ES-I3 (cell line): ENCODE measurements around the gene AFF3.

Experiments used
- H3K36me3 ChIP-seq: 2 replicates; pipeline ENCODE4 v1.6.1; 2013; ENCODE audit warnings: mild to moderate bottlenecking, low read length, control low read depth, moderate library complexity; ENCODE audit not compliant: insufficient read depth
- H3K4me1 ChIP-seq: 2 replicates; pipeline ENCODE4 v1.6.1; 2013; ENCODE audit warnings: mild to moderate bottlenecking, control low read depth, low read length; ENCODE audit not compliant: insufficient read depth
- H3K9ac ChIP-seq: 2 replicates; pipeline ENCODE4 v1.6.1; 2013; ENCODE audit warnings: low read depth, mild to moderate bottlenecking, low read length, moderate library complexity
- H3K9me3 ChIP-seq: 2 replicates; pipeline ENCODE4 v1.6.1; 2013; ENCODE audit warnings: mild to moderate bottlenecking, low read length, moderate library complexity; ENCODE audit not compliant: control insufficient read depth, insufficient read depth

Gene AFF3

GRCh38 chr2:100142393-100142792 is at the start of gene AFF3:
Gene AFF3 (minus strand): TSS chr2:100142590. CDS start chr2:100104454, 38,136 bp downstream.
- Histone ChIP-seq H3K9me3 (no peaks in the 10 kb centered on the region), H3K4me1 (no peaks in the 10 kb centered on the region), H3K9ac (no peak within 1 kb of the TSS), H3K36me3 (no peaks in the 10 kb centered on the region)

GRCh38 chr2:100189387-100189786 is 47.0 kb upstream of the AFF3 start:
- Histone ChIP-seq H3K9ac (no peak overlapping the region), H3K36me3 (no peaks in the 10 kb centered on the region), H3K9me3 (no peaks in the 10 kb centered on the region), H3K4me1 (peaks cover 9% of the 10 kb centered on the region)

GRCh38 chr2:100188326-100188725 is 45.9 kb upstream of the AFF3 start:
- H3K9ac ChIP-seq, result no peak overlapping the region
- H3K4me1 ChIP-seq, result peaks cover 9% of the 10 kb centered on the region
- H3K36me3 ChIP-seq, result no peaks in the 10 kb centered on the region
- no peaks in the 10 kb centered on the region for H3K9me3 ChIP-seq

- no peak overlapping the region for H3K9ac ChIP-seq
- no peaks in the 10 kb centered on the region for H3K9me3 ChIP-seq
- peaks cover 24% of the 10 kb centered on the region for H3K4me1 ChIP-seq
- H3K36me3 ChIP-seq, result no peaks in the 10 kb centered on the region
Measured at GRCh38 chr2:100186126-100186525, 43.7 kb upstream of the AFF3 start.

- Histone ChIP-seq H3K36me3 (no peaks in the 10 kb centered on the region), H3K9me3 (no peaks in the 10 kb centered on the region), H3K4me1 (peaks cover 24% of the 10 kb centered on the region), H3K9ac (no peak overlapping the region)
Measured at GRCh38 chr2:100185516-100185915, 43.1 kb upstream of the AFF3 start.

GRCh38 chr2:100185105-100185504 is 42.7 kb upstream of the AFF3 start:
- no peak overlapping the region for H3K9ac ChIP-seq

GRCh38 chr2:100184055-100184737 is 41.8 kb upstream of the AFF3 start:
- H3K9ac ChIP-seq, result no peak overlapping the region
- H3K9me3 ChIP-seq, result no peaks in the 10 kb centered on the region
- H3K36me3 ChIP-seq, result no peaks in the 10 kb centered on the region
- peaks cover 23% of the 10 kb centered on the region for H3K4me1 ChIP-seq

More at GRCh38 chr2:100185105-100185504, 42.7 kb upstream of the AFF3 start:
- no peaks in the 10 kb centered on the region for H3K36me3 ChIP-seq
- H3K9me3 ChIP-seq, result no peaks in the 10 kb centered on the region
- H3K4me1 ChIP-seq, result peaks cover 24% of the 10 kb centered on the region

GRCh38 chr2:100182494-100183361 is 40.3 kb upstream of the AFF3 start:
- H3K9ac ChIP-seq, result no peak overlapping the region
- peaks cover 15% of the 10 kb centered on the region for H3K4me1 ChIP-seq

GRCh38 chr2:100180503-100180902 is 38.1 kb upstream of the AFF3 start:
- no peak overlapping the region for H3K9ac ChIP-seq
- H3K9me3 ChIP-seq, result no peaks in the 10 kb centered on the region
- H3K36me3 ChIP-seq, result no peaks in the 10 kb centered on the region
- H3K4me1 ChIP-seq, result peaks cover 15% of the 10 kb centered on the region

More at GRCh38 chr2:100182494-100183361, 40.3 kb upstream of the AFF3 start:
- Histone ChIP-seq H3K9me3 (no peaks in the 10 kb centered on the region), H3K36me3 (no peaks in the 10 kb centered on the region)

GRCh38 chr2:100179806-100180205 is 37.4 kb upstream of the AFF3 start:
- H3K9me3 ChIP-seq, result no peaks in the 10 kb centered on the region
- H3K9ac ChIP-seq, result no peak overlapping the region
- peaks cover 15% of the 10 kb centered on the region for H3K4me1 ChIP-seq
- no peaks in the 10 kb centered on the region for H3K36me3 ChIP-seq

- Histone ChIP-seq H3K9ac (no peak overlapping the region), H3K4me1 (peaks cover 15% of the 10 kb centered on the region), H3K36me3 (no peaks in the 10 kb centered on the region), H3K9me3 (no peaks in the 10 kb centered on the region)
Measured at GRCh38 chr2:100178864-100179263, 36.5 kb upstream of the AFF3 start.

- Histone ChIP-seq H3K9ac (no peak overlapping the region), H3K36me3 (no peaks in the 10 kb centered on the region), H3K9me3 (no peaks in the 10 kb centered on the region), H3K4me1 (peaks cover 14% of the 10 kb centered on the region)
Measured at GRCh38 chr2:100178085-100178788, 35.8 kb upstream of the AFF3 start.

GRCh38 chr2:100176925-100177324 is 34.5 kb upstream of the AFF3 start:
- Histone ChIP-seq H3K36me3 (no peaks in the 10 kb centered on the region), H3K9me3 (no peaks in the 10 kb centered on the region), H3K9ac (no peak overlapping the region), H3K4me1 (peaks cover under 1% of the 10 kb centered on the region; the same call in 1 of the 2 replicates)

- H3K36me3 ChIP-seq, result no peaks in the 10 kb centered on the region
- no peaks in the 10 kb centered on the region for H3K4me1 ChIP-seq
- no peak overlapping the region for H3K9ac ChIP-seq
- H3K9me3 ChIP-seq, result no peaks in the 10 kb centered on the region
Measured at GRCh38 chr2:100174026-100174431, 31.6 kb upstream of the AFF3 start.
